Loucy (cell line): Measurements from ENCODE around the gene ABCA7.

Experiments used
- H2AFZ ChIP-seq: fragments of 200-600 bp; sonication (generic); 2 replicates; pipeline ENCODE4 v1.6.0; 2016; ENCODE audit warnings: antibody characterized with exemption, mild to moderate bottlenecking, low read length, moderate library complexity
- H3F3A ChIP-seq: fragments of 200-600 bp; 2 replicates; pipeline ENCODE4 v1.6.0; 2016; ENCODE audit warnings: antibody characterized with exemption, low read depth, mild to moderate bottlenecking
- H3K27me3 ChIP-seq: fragments of 200-600 bp; sonication (generic); 2 replicates; pipeline ENCODE4 v1.6.1; 2014; ENCODE audit warnings: low read length, mild to moderate bottlenecking; ENCODE audit not compliant: insufficient read depth, poor library complexity, severe bottlenecking
- H3K36me3 ChIP-seq: fragments of 200-600 bp; sonication (generic); 2 replicates; pipeline ENCODE4 v1.6.1; 2016; ENCODE audit warnings: low read length; ENCODE audit not compliant: insufficient read depth
- H3K4me1 ChIP-seq: fragments of 200-600 bp; sonication (generic); 2 replicates; pipeline ENCODE4 v1.5.1; 2014; ENCODE audit warnings: low read length, mild to moderate bottlenecking; ENCODE audit not compliant: insufficient read depth, poor library complexity, severe bottlenecking
- H3K4me2 ChIP-seq: fragments of 200-600 bp; sonication (generic); 2 replicates; pipeline ENCODE4 v1.6.0; 2014; ENCODE audit warnings: antibody characterized with exemption, low read length, low read depth, mild to moderate bottlenecking; ENCODE audit not compliant: poor library complexity, severe bottlenecking
- H3K4me3 ChIP-seq: fragments of 200-600 bp; sonication (generic); 2 replicates; pipeline ENCODE4 v1.5.1; 2014; ENCODE audit warnings: low read length, mild to moderate bottlenecking, mixed read lengths; ENCODE audit not compliant: poor library complexity, severe bottlenecking
- H3K79me2 ChIP-seq: fragments of 200-600 bp; sonication (generic); 2 replicates; pipeline ENCODE4 v1.6.1; 2014; ENCODE audit warnings: low read length; ENCODE audit not compliant: insufficient read depth
- H3K9ac ChIP-seq: fragments of 200-600 bp; sonication (generic); 2 replicates; pipeline ENCODE4 v1.6.0; 2014; ENCODE audit warnings: mild to moderate bottlenecking, low read depth, low read length, moderate library complexity; ENCODE audit not compliant: poor library complexity, severe bottlenecking
- H3K9me2 ChIP-seq: fragments of 200-600 bp; sonication (generic); replicated peaks from 2 replicates; pipeline ENCODE4 v1.6.1; 2016; ENCODE audit warnings: low read depth, low read length, mixed read lengths
- H3K9me3 ChIP-seq: fragments of 200-600 bp; sonication (generic); 2 replicates; pipeline ENCODE4 v1.6.1; 2014; ENCODE audit warnings: mild to moderate bottlenecking, antibody characterized with exemption, low read length, low read depth; ENCODE audit not compliant: insufficient read depth
- H4K20me1 ChIP-seq: fragments of 200-600 bp; sonication (generic); 2 replicates; pipeline ENCODE4 v1.6.0; 2014; ENCODE audit warnings: antibody characterized with exemption, low read length, mild to moderate bottlenecking; ENCODE audit not compliant: insufficient read depth, poor library complexity, severe bottlenecking
- CTCF ChIP-seq: fragments of 200-600 bp; sonication (generic); conservative IDR thresholded peaks from 2 replicates; pipeline ENCODE4 v1.5.1; 2014; ENCODE audit warnings: mild to moderate bottlenecking, antibody characterized with exemption, low read length
- EZH2phosphoT487 ChIP-seq: fragments of 200-600 bp; IDR thresholded peaks from 2 replicates; pipeline ENCODE4 v1.6.1; 2018; ENCODE audit warnings: antibody characterized with exemption, mild to moderate bottlenecking, moderate library complexity, borderline replicate concordance

ABCA7 gene

GRCh38 chr19:1106841-1107660 is 67.1 kb downstream of the ABCA7 start:
- peaks cover 10% of the 10 kb centered on the region; the same call in 1 of the 2 replicates for H3K36me3 ChIP-seq
- peaks cover 12% of the 10 kb centered on the region for H3K4me1 ChIP-seq
- H3F3A ChIP-seq = no peaks in the 10 kb centered on the region

GRCh38 chr19:1107661-1108261 is 67.9 kb downstream of the ABCA7 start:
- H3K4me2 ChIP-seq = no peak overlapping the region
- no peak overlapping the region for H3K9ac ChIP-seq
- H3K9me3 ChIP-seq = no peaks in the 10 kb centered on the region
- H3K36me3 ChIP-seq = peaks cover 10% of the 10 kb centered on the region; the same call in 1 of the 2 replicates
- H3K9me2 ChIP-seq = no peaks in the 10 kb centered on the region
- H3K79me2 ChIP-seq = peaks cover 21% of the 10 kb centered on the region
- H3K4me3 ChIP-seq = no peak overlapping the region
- peaks cover 11% of the 10 kb centered on the region for H3K4me1 ChIP-seq
- no peak overlapping the region for H2AFZ ChIP-seq
- TF ChIP-seq EZH2phosphoT487 = no peak
- H3K27me3 ChIP-seq = no peaks in the 10 kb centered on the region
- peaks cover 21% of the 10 kb centered on the region for H4K20me1 ChIP-seq
- H3F3A ChIP-seq = no peaks in the 10 kb centered on the region

More at GRCh38 chr19:1106841-1107660, 67.1 kb downstream of the ABCA7 start:
- Histone ChIP-seq H3K9me2 (no peaks in the 10 kb centered on the region), H3K27me3 (no peaks in the 10 kb centered on the region), H3K9me3 (no peaks in the 10 kb centered on the region), H3K4me2 (no peak overlapping the region), H3K4me3 (no peak overlapping the region), H3K9ac (no peak overlapping the region), H2AFZ (no peak overlapping the region), H3K79me2 (peaks cover 21% of the 10 kb centered on the region), H4K20me1 (peaks cover 21% of the 10 kb centered on the region)
- TF ChIP-seq CTCF = no peak
- TF ChIP-seq EZH2phosphoT487 = no peak

GRCh38 chr19:1108291-1109031 is 68.6 kb downstream of the ABCA7 start:
- peaks cover 21% of the 10 kb centered on the region for H3K79me2 ChIP-seq
- H3K36me3 ChIP-seq = peaks cover 10% of the 10 kb centered on the region; the same call in 1 of the 2 replicates
- H3K4me3 ChIP-seq = no peak overlapping the region
- no peaks in the 10 kb centered on the region for H3F3A ChIP-seq
- H4K20me1 ChIP-seq = peaks cover 21% of the 10 kb centered on the region
- no peaks in the 10 kb centered on the region for H3K9me3 ChIP-seq
- TF ChIP-seq CTCF (no peak), EZH2phosphoT487 (no peak)
- H3K4me2 ChIP-seq = no peak overlapping the region
- H3K4me1 ChIP-seq = peaks cover 11% of the 10 kb centered on the region
- H2AFZ ChIP-seq = no peak overlapping the region
- H3K9me2 ChIP-seq = no peaks in the 10 kb centered on the region
- no peaks in the 10 kb centered on the region for H3K27me3 ChIP-seq
- H3K9ac ChIP-seq = no peak overlapping the region
